Measurements from ENCODE around the gene TSKU.

- no peak for TF ChIP-seq CTCF (IDR thresholded peaks at IDR 0.05; ENCODE audit: insufficient read depth, low read depth, low read length)
- no peak for TF ChIP-seq EZH2 (IDR thresholded peaks at IDR 0.05; ENCODE audit: insufficient read depth, low read length)
Measured at GRCh38 chr11:76841923-76842452, 58.8 kb downstream of the TSKU start.
